Spleen (tissue), 11 donors: ENCODE results near the gene TTN. TPM values are rescaled to one million over a fixed set of nuclear protein-coding genes. Genes with fewer than 3 reads are reported as not detected.

Source experiments
- DNase-seq: peaks from one replicate; pipeline ENCODE4 v3.0.0-alpha.2; 2020
- H3K27ac ChIP-seq, 8 donors: fragments of 200-600 bp; sonication (generic) in 7 of 8; 1 replicate in 4 of 8; 2 replicates in 4 of 8; pipeline versions ENCODE4 v1.5.0 to v1.8.0; 2016 to 2021; ENCODE audit warnings: inconsistent platforms in 4 of 8, mild to moderate bottlenecking in 4 of 8, moderate library complexity in 1 of 8
- H3K27me3 ChIP-seq, 7 donors: fragments of 200-600 bp; sonication (generic) in 6 of 7; replicated peaks in 1 of 7; 1 replicate in 4 of 7; 2 replicates in 3 of 7; pipeline versions ENCODE4 v1.5.0 to v1.8.0; 2016 to 2021; ENCODE audit warnings: inconsistent platforms in 3 of 7, mild to moderate bottlenecking in 1 of 7
- H3K36me3 ChIP-seq, 6 donors: fragments of 200-600 bp; sonication (generic) in 5 of 6; 1 replicate in 4 of 6; 2 replicates in 2 of 6; pipeline versions ENCODE4 v1.5.0 to v1.8.0; 2016 to 2021; ENCODE audit warnings: inconsistent platforms in 2 of 6
- H3K4me1 ChIP-seq, 6 donors: fragments of 200-600 bp; sonication (generic) in 5 of 6; 1 replicate in 3 of 6; 2 replicates in 3 of 6; pipeline versions ENCODE4 v1.5.0 to v1.8.0; 2016 to 2021; ENCODE audit warnings: inconsistent platforms in 3 of 6
- H3K4me3 ChIP-seq, 8 donors: fragments of 200-600 bp; sonication (generic) in 7 of 8; 1 replicate in 4 of 8; 2 replicates in 4 of 8; pipeline versions ENCODE4 v1.5.0 to v1.8.0; 2016 to 2021; ENCODE audit warnings: inconsistent platforms in 4 of 8, mild to moderate bottlenecking in 4 of 8, moderate library complexity in 2 of 8
- H3K9me3 ChIP-seq, 8 donors: fragments of 200-600 bp; sonication (generic) in 7 of 8; 1 replicate in 4 of 8; 2 replicates in 4 of 8; pipeline versions ENCODE4 v1.5.0 to v1.8.0; 2016 to 2021; ENCODE audit warnings: inconsistent platforms in 4 of 8
- CTCF ChIP-seq, 11 experiments: fragments of 200-600 bp in 7 of 11; fragments of 450-650 bp in 4 of 11; sonication (generic) in 4 of 11; IDR thresholded peaks in 8 of 11; conservative IDR thresholded peaks in 3 of 11; 1 replicate in 7 of 11; 2 replicates in 4 of 11; pipeline versions ENCODE4 v1.4.0 to v1.8.0; 2016 to 2021; ENCODE audit warnings: antibody characterized with exemption in 11 of 11, inconsistent platforms in 4 of 11, mild to moderate bottlenecking in 1 of 11
- POLR2A ChIP-seq, 3 donors: fragments of 450-650 bp; IDR thresholded peaks; one replicate each; pipeline ENCODE4 v1.5.1; 2017; ENCODE audit warnings: antibody characterized with exemption in 3 of 3, mild to moderate bottlenecking in 1 of 3
- POLR2AphosphoS5 ChIP-seq, 3 donors: sonication (generic); formaldehyde crosslinking; IDR thresholded peaks; one replicate each; pipeline ENCODE4 v1.5.1; 2017; ENCODE audit warnings: antibody characterized with exemption in 3 of 3
- whole genome bisulfite sequencing, 5 donors: extraction: QIAGEN DNeasy Blood & Tissue Kit in 3 of 5; methylation state at CpG; one replicate each; pipeline versions ENCODE4 v1.1.5 to v1.1.7; 2013 to 2018; 5-methylcytosine and 5-hydroxymethylcytosine counted together
- intact Hi-C: fragments of 100-400 bp; cut with DNase I; formaldehyde crosslinking; loops from one replicate; pipeline ENCODE4 v1.15.0; 2023; ENCODE audit warnings: low total_unique reads
- polyA plus RNA-seq, 3 donors: library from polyadenylated mRNA; stranded (reverse); fragments of 200-250 nt; gene quantifications; one replicate each; pipeline ENCODE4 v1.2.1, GENCODE V29; 2013
- total RNA-seq, 7 donors: library from RNA; depleted of rRNA in 3 of 7; stranded (reverse); fragments of >200 nt in 3 of 7; fragmentation: NEBNext Ultra II Directional in 4 of 7; extraction: Animal tissue kit (Norgen Biotek cat#: 25700) in 4 of 7; gene quantifications; one replicate each; pipeline versions ENCODE4 v1.1.0 to v1.2.1, GENCODE V29; 2016 to 2021
- donor health status: healthy with polysubstance abuse.
- donor health status: DM: no; HTN: no; CAD: no; lungs with moderate emphysema.
- donor health status: DM: no; HTN: no; CAD: no.
- donor health status: Bipolar disorder and iron deficiency.
- donor health status: healthy.
- donor health status: DM: no; HTN: no; CAD: no.
- donor health status: DM: yes; HTN: yes; CAD: no.

The TTN gene
- total and polyA plus RNA-seq, 10 donors: 0.23 to 28.5 (median 19.6) TPM

GRCh38 chr2:178574789-178575188 lies 232.4 kb downstream of the TTN start:
- DNase-seq: no peak
- Histone ChIP-seq H3K27ac (no peak overlapping the region), H3K9me3 (peaks cover 0 to 11% (median 3%) of the 10 kb centered on the region in 8 donors), H3K4me3 (no peak overlapping the region), H3K4me1 (no peaks in the 10 kb centered on the region), H3K36me3 (peaks cover 4 to 100% (median 39%) of the 10 kb centered on the region in 6 donors), H3K27me3 (no peaks in the 10 kb centered on the region)
- TF ChIP-seq CTCF (IDR thresholded peaks at IDR 0.05 in 8 of 11, conservative IDR thresholded peaks at IDR 0.05 in 3 of 11) (no peak), POLR2A (IDR thresholded peaks at IDR 0.05) (no peak), POLR2AphosphoS5 (IDR thresholded peaks at IDR 0.05) (no peak)
- WGBS, 5 donors: 96 to 99% (median 98%) methylated on average over 7 of the region's 7 CpGs
- intact Hi-C loops: no loop called here

GRCh38 chr2:178568227-178568626 lies 239.0 kb downstream of the TTN start:
- intact Hi-C loops: no loop called here
- H3K4me1 ChIP-seq: no peaks in the 10 kb centered on the region
- H3K36me3 ChIP-seq: peaks cover 0 to 100% (median 18%) of the 10 kb centered on the region in 6 donors
- no peak for TF ChIP-seq CTCF (IDR thresholded peaks at IDR 0.05 in 8 of 11, conservative IDR thresholded peaks at IDR 0.05 in 3 of 11)
- TF ChIP-seq POLR2AphosphoS5 (IDR thresholded peaks at IDR 0.05): no peak
- TF ChIP-seq POLR2A (IDR thresholded peaks at IDR 0.05): no peak
- peaks cover 0 to 70% (median 57%) of the 10 kb centered on the region in 8 donors for H3K9me3 ChIP-seq
- H3K4me3 ChIP-seq: no peak overlapping the region
- H3K27me3 ChIP-seq: no peaks in the 10 kb centered on the region
- WGBS, 5 donors: 88 to 99% (median 97%) methylated on average over 4 of the region's 4 CpGs
- DNase-seq: no peak
- no peak overlapping the region for H3K27ac ChIP-seq

- Histone ChIP-seq H3K36me3 (peaks cover 0 to 85% (median 30%) of the 10 kb centered on the region in 6 donors), H3K4me1 (no peaks in the 10 kb centered on the region), H3K27me3 (no peaks in the 10 kb centered on the region), H3K4me3 (no peak overlapping the region), H3K27ac (no peak overlapping the region), H3K9me3 (no peaks in the 10 kb centered on the region)
- DNase-seq: no peak
- intact Hi-C loops: no loop called here
- no peak for TF ChIP-seq CTCF (IDR thresholded peaks at IDR 0.05 in 8 of 11, conservative IDR thresholded peaks at IDR 0.05 in 3 of 11)
- TF ChIP-seq POLR2AphosphoS5 (IDR thresholded peaks at IDR 0.05): no peak
- TF ChIP-seq POLR2A (IDR thresholded peaks at IDR 0.05): no peak
- 93 to 98% (median 94%) methylated on average over 2 of the region's 2 CpGs for WGBS, 5 donors
Measured at GRCh38 chr2:178553047-178553446, 254.2 kb downstream of the TTN start.

- 92 to 96% (median 95%) methylated on average over 2 of the region's 2 CpGs for WGBS, 5 donors
- H3K27me3 ChIP-seq: no peaks in the 10 kb centered on the region
- peaks cover 0 to 96% (median 44%) of the 10 kb centered on the region in 6 donors for H3K36me3 ChIP-seq
- no peak for DNase-seq
- intact Hi-C loops: no loop called here
- no peaks in the 10 kb centered on the region for H3K9me3 ChIP-seq
- no peaks in the 10 kb centered on the region for H3K4me1 ChIP-seq
- no peak for TF ChIP-seq POLR2A (IDR thresholded peaks at IDR 0.05)
- no peak for TF ChIP-seq CTCF (IDR thresholded peaks at IDR 0.05 in 8 of 11, conservative IDR thresholded peaks at IDR 0.05 in 3 of 11)
- no peak for TF ChIP-seq POLR2AphosphoS5 (IDR thresholded peaks at IDR 0.05)
- no peak overlapping the region for H3K27ac ChIP-seq
- no peak overlapping the region for H3K4me3 ChIP-seq
Measured at GRCh38 chr2:178550352-178550751, 256.9 kb downstream of the TTN start.
